ENCODE data around the gene TNRC18. TPM values are rescaled to one million over a fixed set of nuclear protein-coding genes. Genes with fewer than 3 reads are reported as not detected.
"Not testable (repeated sequence)": the region's sequence is repeated elsewhere in the genome, so short reads cannot be mapped to it uniquely, and the experiment has no call there.

The TNRC18 gene
- total and polyA plus RNA-seq, 9 of the 15 experiments (the other 6 are each of a cell fraction or from before 2014, with no cell fraction given): 0.03 to 43.2 (median 18.0) TPM

- Histone ChIP-seq H3K4me1 (replicated peaks in 1 of 2; ENCODE audit: control insufficient read depth in 2 of 2, insufficient read depth in 2 of 2, low read length in 2 of 2) (peaks cover 0 to 16% of the 10 kb centered on the region in 2 experiments; a peak in 1 of 5 replicates), H3K27me3 (ENCODE audit: control insufficient read depth in 2 of 2, insufficient read depth in 2 of 2, low read length in 2 of 2) (peaks cover 12 to 45% of the 10 kb centered on the region in 2 experiments; a peak in 4 of 5 replicates)
- WGBS (ENCODE audit: insufficient coverage, low coverage, missing lambda C conversion rate): 11% methylated on average over 8 of the region's 10 CpGs
- H3K79me2 ChIP-seq (ENCODE audit: control insufficient read depth, insufficient read depth, low read length); H2AFZ ChIP-seq (ENCODE audit: low read depth, low read length); H4K20me1 ChIP-seq (replicated peaks; ENCODE audit: control insufficient read depth, insufficient read depth, low read length); DNase-seq (ENCODE audit: extremely low read depth in 1 of 4, low spot score in 3 of 4); H3K9me1 ChIP-seq (ENCODE audit: control insufficient read depth, insufficient read depth, low read length); BruUV-seq (replicated peaks); H3K9me3 ChIP-seq (replicated peaks; ENCODE audit: control insufficient read depth, insufficient read depth, low read depth, low read length); H3K27ac ChIP-seq (ENCODE audit: extremely low read depth, low read depth, low read length); H3K9ac ChIP-seq (ENCODE audit: insufficient read depth in 1 of 2, low read depth in 2 of 2, low read length in 2 of 2); CTCF ChIA-PET (ENCODE audit: low intra/inter-chr PET ratio); intact Hi-C loops (cut with micrococcal nuclease); in situ Hi-C loops (cut with MboI); H3K4me3 ChIP-seq; FAIRE-seq; H3K36me3 ChIP-seq (ENCODE audit: control insufficient read depth, insufficient read depth, low read length); H3K4me2 ChIP-seq (ENCODE audit: insufficient read depth, low read length): not testable (repeated sequence)
- peak; percentile 51 for ATAC-seq
- POLR2A ChIA-PET: interaction anchor here (0.9 kb wide), 1 partner anchor 26 kb away, joined by 3 read pairs; no protein-coding TSS in a partner anchor
Observed at GRCh38 chr7:5275510-5275909, 148.1 kb downstream of the TNRC18 start.

- H3K9ac ChIP-seq (ENCODE audit: insufficient read depth in 1 of 2, low read depth in 2 of 2, low read length in 2 of 2); in situ Hi-C loops (cut with MboI); intact Hi-C loops (cut with micrococcal nuclease); BruUV-seq (replicated peaks); H3K4me3 ChIP-seq; H3K9me3 ChIP-seq (replicated peaks; ENCODE audit: control insufficient read depth, insufficient read depth, low read depth, low read length); H3K27ac ChIP-seq (ENCODE audit: extremely low read depth, low read depth, low read length); H3K79me2 ChIP-seq (ENCODE audit: control insufficient read depth, insufficient read depth, low read length); H4K20me1 ChIP-seq (replicated peaks; ENCODE audit: control insufficient read depth, insufficient read depth, low read length); H2AFZ ChIP-seq (ENCODE audit: low read depth, low read length); H3K36me3 ChIP-seq (ENCODE audit: control insufficient read depth, insufficient read depth, low read length); H3K4me2 ChIP-seq (ENCODE audit: insufficient read depth, low read length); FAIRE-seq; H3K9me1 ChIP-seq (ENCODE audit: control insufficient read depth, insufficient read depth, low read length); CTCF ChIA-PET (ENCODE audit: low intra/inter-chr PET ratio); DNase-seq (ENCODE audit: extremely low read depth in 1 of 4, low spot score in 3 of 4): not testable (repeated sequence)
- POLR2A ChIA-PET: interaction anchor here (0.9 kb wide), 1 partner anchor 25 kb away, joined by 3 read pairs; no protein-coding TSS in a partner anchor
- peak; percentile 40 for ATAC-seq
- Histone ChIP-seq H3K4me1 (replicated peaks in 1 of 2; ENCODE audit: control insufficient read depth in 2 of 2, insufficient read depth in 2 of 2, low read length in 2 of 2) (peaks cover 0 to 16% of the 10 kb centered on the region in 2 experiments; a peak in 1 of 5 replicates), H3K27me3 (ENCODE audit: control insufficient read depth in 2 of 2, insufficient read depth in 2 of 2, low read length in 2 of 2) (peaks cover 12 to 49% of the 10 kb centered on the region in 2 experiments; a peak in 4 of 5 replicates)
- WGBS (ENCODE audit: insufficient coverage, low coverage, missing lambda C conversion rate): 2% methylated on average over 9 of the region's 11 CpGs
- TF ChIP-seq SMARCA5 (IDR thresholded peaks at IDR 0.05) (0 out of 2 replicates have a peak, but pooled peaks have one; percentile 29), BCOR (IDR thresholded peaks at IDR 0.05) (peak; percentile 49; the same call in 1 of the 2 replicates), ADNP (tag; IDR thresholded peaks at IDR 0.05) (peak; percentile 41; the same call in 1 of the 2 replicates), KDM1A (IDR thresholded peaks at IDR 0.05) (peak in 1 of 2 experiments; percentile 13; a peak in 2 of 4 replicates), RBM25 (IDR thresholded peaks at IDR 0.05; ENCODE audit: low read depth, low read length, severe bottlenecking) (peak; percentile 46), ZNF436 (CRISPR knock-in tag; IDR thresholded peaks at IDR 0.05) (peak; percentile 79), ZFP36 (IDR thresholded peaks at IDR 0.05; ENCODE audit: low read depth, low read length, partially characterized antibody) (peak; percentile 96), NFIC (IDR thresholded peaks at IDR 0.05) (peak; percentile 20; the same call in 1 of the 2 replicates)
Observed at GRCh38 chr7:5274985-5275431, 148.6 kb downstream of the TNRC18 start.
